GM23338 (cell line): ENCODE data around the gene SH3PXD2B.

Experiments
- EZH2phosphoT487 ChIP-seq: fragments of 200-600 bp; sonication (generic); IDR thresholded peaks from one replicate; pipeline ENCODE4 v1.8.1; 2018; ENCODE audit warnings: antibody characterized with exemption; ENCODE audit not compliant: unreplicated experiment
- POLR2AphosphoS5 ChIP-seq: IDR thresholded peaks from 2 replicates; pipeline ENCODE4 v1.6.1; 2016; ENCODE audit warnings: antibody characterized with exemption, low read depth
- TF ChIP-seq, protein P1 (sequence below), 2 experiments: fragments of 200-600 bp in 1 of 2; sonication (generic) in 1 of 2; conservative IDR thresholded peaks; 2 replicates each; pipeline versions ENCODE4 v1.5.1 to v1.6.1; 2016 to 2017; ENCODE audit warnings: antibody characterized with exemption in 2 of 2, low read depth in 2 of 2, mild to moderate bottlenecking in 2 of 2, moderate library complexity in 1 of 2

DNA sequence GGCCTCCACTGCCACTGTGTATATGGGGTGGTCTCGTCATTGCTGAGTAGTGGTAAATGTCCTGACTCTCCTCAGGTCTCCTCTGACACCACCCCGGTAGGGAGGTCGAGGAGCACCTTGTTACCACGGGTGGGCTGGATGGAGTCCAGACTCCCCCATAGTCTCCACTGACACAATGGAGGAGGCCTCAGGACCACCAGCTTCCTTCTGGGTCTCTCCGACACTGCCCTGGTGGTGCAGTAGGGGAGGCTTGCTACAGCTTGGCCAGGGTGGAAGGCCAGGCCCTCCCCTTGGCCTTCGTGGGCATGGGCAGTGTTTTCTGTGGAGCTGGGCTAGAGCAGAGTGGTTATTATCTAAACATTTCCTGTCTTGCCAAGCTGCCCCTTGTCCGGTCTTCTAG, 15.4 kb upstream of the SH3PXD2B start:
- TF ChIP-seq POLR2AphosphoS5 (no peak), EZH2phosphoT487 (no peak)
- TF ChIP-seq, protein P1, sequence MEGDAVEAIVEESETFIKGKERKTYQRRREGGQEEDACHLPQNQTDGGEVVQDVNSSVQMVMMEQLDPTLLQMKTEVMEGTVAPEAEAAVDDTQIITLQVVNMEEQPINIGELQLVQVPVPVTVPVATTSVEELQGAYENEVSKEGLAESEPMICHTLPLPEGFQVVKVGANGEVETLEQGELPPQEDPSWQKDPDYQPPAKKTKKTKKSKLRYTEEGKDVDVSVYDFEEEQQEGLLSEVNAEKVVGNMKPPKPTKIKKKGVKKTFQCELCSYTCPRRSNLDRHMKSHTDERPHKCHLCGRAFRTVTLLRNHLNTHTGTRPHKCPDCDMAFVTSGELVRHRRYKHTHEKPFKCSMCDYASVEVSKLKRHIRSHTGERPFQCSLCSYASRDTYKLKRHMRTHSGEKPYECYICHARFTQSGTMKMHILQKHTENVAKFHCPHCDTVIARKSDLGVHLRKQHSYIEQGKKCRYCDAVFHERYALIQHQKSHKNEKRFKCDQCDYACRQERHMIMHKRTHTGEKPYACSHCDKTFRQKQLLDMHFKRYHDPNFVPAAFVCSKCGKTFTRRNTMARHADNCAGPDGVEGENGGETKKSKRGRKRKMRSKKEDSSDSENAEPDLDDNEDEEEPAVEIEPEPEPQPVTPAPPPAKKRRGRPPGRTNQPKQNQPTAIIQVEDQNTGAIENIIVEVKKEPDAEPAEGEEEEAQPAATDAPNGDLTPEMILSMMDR (conservative IDR thresholded peaks at IDR 0.05; ENCODE audit: low read depth in 2 of 2): no peak
